ENCODE data around the gene PLEKHG4B. TPM values are rescaled to one million over a fixed set of nuclear protein-coding genes. Genes with fewer than 3 reads are reported as not detected.
A peak's percentile ranks its signal among the peaks of the same experiment; 100 is the strongest.
"Not testable (repeated sequence)": the region's sequence is repeated elsewhere in the genome, so short reads cannot be mapped to it uniquely, and the experiment has no call there.

The PLEKHG4B gene
- total RNA-seq, 1 donor from 2014 or later: not detected

DNA sequence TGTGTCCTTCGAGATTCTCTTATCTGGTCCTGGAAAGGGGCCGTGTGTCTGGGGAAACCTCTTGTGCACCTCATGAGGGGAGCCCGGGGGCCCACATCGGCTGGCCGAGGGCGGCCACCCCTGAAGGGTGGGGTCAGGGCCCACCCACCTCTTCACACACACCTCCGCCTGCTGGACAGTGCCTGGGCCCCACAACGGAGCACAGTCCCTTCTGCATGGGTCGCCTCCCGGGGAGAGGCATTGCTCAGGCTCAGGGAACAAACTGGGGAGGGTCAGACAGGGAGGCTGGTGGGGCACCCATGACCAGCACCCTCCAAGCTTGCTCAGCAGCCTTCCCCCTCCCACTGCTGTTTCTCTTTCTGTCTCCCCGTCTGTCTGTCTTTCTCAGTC, 98.0 kb downstream of the PLEKHG4B start:
- DNase-seq: no peak
- peaks cover 12% of the 10 kb centered on the region for H3K4me1 Mint-ChIP-seq
- H3K36me3 Mint-ChIP-seq (ENCODE audit: low read depth): no peaks in the 10 kb centered on the region
- no peak overlapping the region for H3K27ac Mint-ChIP-seq
- intact Hi-C loops (cut with micrococcal nuclease): loop anchor here (2.0 to 5.0 kb wide), 2 partner anchors 29 to 242 kb away; partner anchors contain the start of genes CCDC127 and SDHA
- H3K9me3 Mint-ChIP-seq: no peaks in the 10 kb centered on the region
- peaks cover 3% of the 10 kb centered on the region for H3K27me3 Mint-ChIP-seq
- no peak overlapping the region for H3K4me3 Mint-ChIP-seq

DNA sequence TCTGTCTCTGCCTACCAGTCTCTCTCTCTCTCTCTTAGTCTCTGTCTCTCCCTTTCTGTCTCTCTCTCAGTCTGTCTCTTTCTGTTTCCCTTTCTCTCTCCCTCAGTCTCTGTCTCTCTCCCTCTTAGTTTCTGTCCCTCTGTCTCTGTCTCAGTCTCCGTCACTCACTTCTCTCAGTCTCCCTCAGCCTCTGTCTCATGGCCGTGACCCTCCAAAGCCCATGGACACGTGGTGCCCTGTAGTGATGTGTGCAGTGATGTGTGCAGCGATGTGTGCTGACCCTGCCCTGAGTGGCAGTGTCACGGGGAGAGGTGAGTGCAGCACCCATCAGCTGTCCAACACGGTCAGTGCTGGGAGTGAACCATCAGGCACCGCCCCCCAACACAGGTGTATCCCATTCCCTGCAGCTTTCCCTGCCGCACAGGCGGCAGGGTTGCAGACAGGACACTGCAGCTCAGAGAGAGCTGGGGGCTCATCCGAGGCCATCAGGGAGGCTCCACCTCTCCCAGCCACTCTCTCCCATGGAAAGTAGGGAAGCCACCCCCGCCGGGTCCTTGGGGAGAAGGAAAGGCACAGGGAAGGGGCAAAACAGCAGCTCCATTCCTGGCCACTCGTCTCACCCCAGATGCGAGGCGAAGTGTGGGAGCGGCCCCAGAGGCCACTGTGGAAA, 98.5 kb downstream of the PLEKHG4B start:
- Mint-ChIP-seq H3K4me1 (peaks cover 15% of the 10 kb centered on the region), H3K9me3 (no peaks in the 10 kb centered on the region)

DNA sequence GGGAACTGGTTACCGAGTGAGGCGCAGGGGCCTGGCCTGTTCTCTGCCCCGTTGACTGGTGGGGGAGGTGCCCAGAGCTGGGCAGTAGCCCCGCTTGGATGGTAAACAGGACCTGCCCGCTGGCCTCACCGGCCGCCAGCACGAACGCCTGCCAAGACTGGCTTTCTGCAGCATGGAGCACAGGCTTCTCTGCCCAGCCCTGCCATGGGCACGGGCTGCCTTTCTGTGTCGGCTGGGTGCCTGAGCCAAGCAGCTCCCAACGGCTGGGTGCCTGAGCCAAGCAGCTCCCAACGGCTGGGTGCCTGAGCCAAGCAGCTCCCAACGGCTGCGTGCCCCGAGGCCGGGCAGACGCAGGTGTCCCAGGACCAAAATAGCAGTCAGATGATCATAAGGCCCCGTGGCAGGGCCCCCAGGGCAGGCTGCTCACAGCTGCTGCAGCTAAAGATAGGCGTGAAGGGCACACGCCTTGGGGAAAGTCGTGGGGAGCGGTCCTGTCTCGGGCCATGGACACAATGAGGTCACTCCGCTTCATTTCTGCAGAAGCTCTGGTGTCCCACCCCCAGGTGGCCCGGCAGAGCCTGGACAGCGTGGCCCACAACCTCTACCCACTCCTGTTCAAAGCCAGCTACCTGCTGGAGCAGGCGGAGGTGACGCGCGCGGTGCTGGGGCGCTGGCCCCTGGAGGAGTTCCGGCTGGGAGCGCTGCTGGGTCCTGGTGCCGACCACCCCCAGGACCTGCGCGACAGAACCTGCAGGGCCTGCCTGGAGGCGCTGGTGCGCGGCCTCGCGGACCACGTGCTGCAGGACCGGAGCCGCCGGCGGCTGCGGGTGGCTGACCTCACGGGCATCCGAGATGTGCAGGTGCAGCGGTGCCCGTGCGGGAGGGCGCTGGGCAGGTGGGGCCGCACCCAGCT, 99.3 kb downstream of the PLEKHG4B start, which contains the start of gene LRRC14B:
Gene LRRC14B, plus strand, starts transcription at position 460 of the 913 bp plus-strand sequence. Its CDS starts 44 bp downstream, at position 504.
- H3K4me3 Mint-ChIP-seq: peak within 1 kb of the TSS; percentile 15
- no peak within 1 kb of the TSS for H3K27ac Mint-ChIP-seq
- DNase-seq: peak; percentile 72
- intact Hi-C loops (cut with micrococcal nuclease): no loop called here
- H3K9me3 Mint-ChIP-seq: no peaks in the 10 kb centered on the region
- H3K27me3 Mint-ChIP-seq: peaks cover 3% of the 10 kb centered on the region
- peaks cover 16% of the 10 kb centered on the region for H3K4me1 Mint-ChIP-seq
- no peaks in the 10 kb centered on the region for H3K36me3 Mint-ChIP-seq (ENCODE audit: low read depth)

More for the DNA sequence above, 98.5 kb downstream of the PLEKHG4B start:
- intact Hi-C loops (cut with micrococcal nuclease): no loop called here
- Mint-ChIP-seq H3K36me3 (ENCODE audit: low read depth) (no peaks in the 10 kb centered on the region), H3K27ac (no peak overlapping the region), H3K4me3 (no peak overlapping the region), H3K27me3 (peaks cover 3% of the 10 kb centered on the region)
- no peak for DNase-seq

DNA sequence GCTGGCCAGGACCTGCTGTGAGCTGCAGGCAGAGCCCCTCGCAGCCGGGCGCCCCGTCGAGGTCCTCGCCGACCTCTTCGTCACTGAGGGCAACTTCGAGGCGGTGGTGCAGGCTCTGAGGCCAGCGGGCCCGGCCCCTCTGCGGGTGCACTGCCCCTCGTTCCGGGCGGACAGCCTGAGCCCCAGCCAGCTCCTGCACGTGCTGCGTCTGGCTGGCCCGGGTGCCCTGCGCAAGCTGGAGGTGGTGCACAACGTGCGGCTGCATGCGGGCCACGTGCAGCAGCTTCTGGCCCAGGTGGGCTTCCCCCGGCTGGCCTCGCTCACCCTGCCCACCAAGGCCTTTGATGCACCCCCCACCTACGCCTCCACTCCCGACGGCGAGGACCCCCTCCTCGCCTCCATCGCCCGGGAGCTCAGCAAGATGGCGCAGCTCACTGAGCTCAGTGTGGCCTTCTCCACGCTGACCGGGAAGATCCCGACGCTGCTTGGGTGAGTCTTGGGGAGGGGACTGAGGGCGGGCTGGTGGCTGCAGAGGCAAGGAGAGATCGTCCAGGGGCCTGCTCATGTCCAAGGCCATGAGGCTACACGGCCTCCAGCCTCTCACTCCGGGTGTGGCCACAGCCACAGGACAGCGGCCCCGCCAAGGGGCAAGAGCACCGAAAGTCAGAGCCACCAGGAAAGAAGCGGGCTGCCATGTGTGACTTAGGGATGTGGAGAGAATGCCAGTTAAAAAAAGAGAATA, 100.2 kb downstream of the PLEKHG4B start:
- intact Hi-C loops (cut with micrococcal nuclease): no loop called here
- no peaks in the 10 kb centered on the region for H3K36me3 Mint-ChIP-seq (ENCODE audit: low read depth)
- no peak overlapping the region for H3K27ac Mint-ChIP-seq
- DNase-seq: no peak
- H3K9me3 Mint-ChIP-seq: no peaks in the 10 kb centered on the region
- no peak overlapping the region for H3K4me3 Mint-ChIP-seq
- H3K4me1 Mint-ChIP-seq: peaks cover 16% of the 10 kb centered on the region
- peaks cover 3% of the 10 kb centered on the region for H3K27me3 Mint-ChIP-seq

DNA sequence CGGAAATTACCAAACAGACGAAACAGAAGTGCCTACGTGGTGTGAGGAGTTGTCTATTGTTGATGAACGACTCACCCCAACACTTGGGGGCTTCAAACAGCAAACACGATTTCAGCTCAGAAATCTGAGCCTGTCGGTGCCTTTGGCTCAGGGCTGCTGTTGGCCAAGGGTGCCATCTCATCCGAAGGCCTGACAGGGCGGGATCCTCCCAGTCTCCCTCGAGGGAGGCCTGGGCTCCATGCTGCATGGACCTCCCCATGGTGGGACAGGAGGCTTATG, 100.7 kb downstream of the PLEKHG4B start:
- Mint-ChIP-seq H3K4me1 (peaks cover 16% of the 10 kb centered on the region), H3K9me3 (no peaks in the 10 kb centered on the region), H3K36me3 (ENCODE audit: low read depth) (no peaks in the 10 kb centered on the region), H3K4me3 (no peak overlapping the region), H3K27ac (no peak overlapping the region), H3K27me3 (peaks cover 3% of the 10 kb centered on the region)
- intact Hi-C loops (cut with micrococcal nuclease): no loop called here
- no peak for DNase-seq

DNA sequence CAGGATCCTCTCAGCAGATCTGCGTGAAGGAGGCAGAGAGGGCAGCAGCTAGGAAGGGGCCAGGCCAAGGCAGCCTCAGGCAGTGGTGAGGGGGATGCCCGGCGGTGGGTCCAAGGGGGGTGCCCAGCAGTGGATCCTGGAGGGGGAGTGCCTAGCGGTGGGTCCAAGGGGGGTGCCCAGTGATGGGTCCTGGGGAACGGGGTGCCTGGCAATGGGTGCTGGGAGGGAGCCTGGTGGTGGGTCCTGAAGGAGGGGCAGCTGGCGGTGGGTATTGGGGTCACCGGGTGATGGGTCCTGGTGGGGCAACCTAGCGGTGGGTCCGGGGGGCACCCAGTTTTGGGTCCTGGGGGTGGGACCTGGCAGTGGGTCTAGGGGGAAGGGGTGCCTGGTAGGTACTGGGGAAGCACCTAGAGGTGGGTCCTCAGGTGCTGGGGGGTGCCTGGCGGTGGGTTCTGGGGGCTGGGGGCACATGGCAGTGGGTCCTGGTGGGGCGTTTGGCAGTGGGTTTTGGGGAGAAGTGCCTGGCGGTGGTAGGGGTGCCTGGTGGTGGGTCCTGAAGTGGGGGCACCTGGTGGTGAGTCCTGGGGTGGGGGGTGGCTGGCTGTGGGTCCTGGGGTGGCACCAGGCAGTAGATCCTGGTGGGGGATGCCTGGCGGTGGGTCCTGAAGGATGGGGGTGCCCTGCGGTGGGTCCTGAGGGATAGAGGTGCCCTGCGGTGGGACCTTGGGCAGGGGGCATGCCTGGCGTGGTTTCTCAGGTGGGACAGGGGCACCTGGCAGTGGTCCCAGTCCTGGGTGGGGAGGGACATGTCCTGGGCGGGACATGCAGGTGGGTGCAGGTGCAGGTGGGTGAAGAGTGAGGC, 101.2 kb downstream of the PLEKHG4B start:
- H3K36me3 Mint-ChIP-seq (ENCODE audit: low read depth): no peaks in the 10 kb centered on the region
- no peak overlapping the region for H3K27ac Mint-ChIP-seq
- DNase-seq: no peak
- no peaks in the 10 kb centered on the region for H3K9me3 Mint-ChIP-seq
- peaks cover 3% of the 10 kb centered on the region for H3K27me3 Mint-ChIP-seq
- H3K4me3 Mint-ChIP-seq: no peak overlapping the region
- peaks cover 15% of the 10 kb centered on the region for H3K4me1 Mint-ChIP-seq
- intact Hi-C loops (cut with micrococcal nuclease): no loop called here

DNA sequence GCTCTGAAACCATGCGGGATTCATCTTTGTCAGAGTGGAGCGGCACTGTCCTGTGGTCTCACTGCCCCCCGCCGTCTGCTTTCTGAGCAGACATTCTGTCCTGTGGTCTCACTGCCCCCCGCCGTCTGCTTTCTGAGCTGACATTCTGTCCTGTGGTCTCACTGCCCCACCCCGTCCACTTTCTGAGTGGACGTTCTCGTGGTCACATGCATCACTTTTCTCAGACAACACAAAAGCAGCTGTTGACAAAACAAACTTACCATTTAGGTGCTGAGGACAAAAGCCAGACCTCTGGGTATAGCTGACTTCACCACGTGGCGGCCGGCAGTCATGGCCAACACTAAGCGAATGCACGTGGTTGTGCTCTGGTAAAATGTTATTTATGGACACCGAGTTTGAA, 102.1 kb downstream of the PLEKHG4B start:
- Mint-ChIP-seq H3K4me3 (no peak overlapping the region), H3K4me1 (peaks cover 8% of the 10 kb centered on the region), H3K27me3 (peaks cover 3% of the 10 kb centered on the region), H3K36me3 (ENCODE audit: low read depth) (no peaks in the 10 kb centered on the region), H3K27ac (no peak overlapping the region), H3K9me3 (no peaks in the 10 kb centered on the region)
- intact Hi-C loops (cut with micrococcal nuclease): no loop called here
- DNase-seq: no peak

DNA sequence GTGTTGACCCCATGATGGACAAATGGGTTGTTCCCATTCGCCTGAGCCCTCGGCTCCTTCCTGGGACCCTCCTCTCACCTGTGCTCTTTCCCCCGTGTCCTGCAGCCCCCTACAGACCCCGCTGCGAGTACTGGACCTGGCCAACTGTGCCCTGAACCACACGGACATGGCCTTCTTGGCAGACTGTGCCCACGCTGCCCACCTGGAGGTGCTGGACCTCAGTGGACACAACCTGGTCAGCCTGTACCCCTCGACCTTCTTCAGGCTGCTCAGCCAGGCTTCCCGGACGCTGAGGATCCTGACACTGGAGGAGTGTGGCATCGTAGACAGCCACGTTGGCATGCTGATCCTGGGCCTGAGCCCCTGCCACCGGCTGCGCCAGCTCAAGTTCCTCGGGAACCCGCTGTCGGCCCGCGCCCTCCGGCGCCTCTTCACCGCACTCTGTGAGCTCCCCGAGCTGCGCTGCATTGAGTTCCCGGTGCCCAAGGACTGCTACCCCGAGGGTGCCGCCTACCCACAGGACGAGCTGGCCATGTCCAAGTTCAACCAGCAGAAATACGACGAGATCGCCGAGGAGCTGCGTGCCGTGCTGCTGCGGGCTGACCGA, 102.7 kb downstream of the PLEKHG4B start:
- H3K27me3 Mint-ChIP-seq: peaks cover 3% of the 10 kb centered on the region
- H3K4me1 Mint-ChIP-seq: peaks cover 8% of the 10 kb centered on the region
- no peak for DNase-seq
- no peaks in the 10 kb centered on the region for H3K9me3 Mint-ChIP-seq
- intact Hi-C loops (cut with micrococcal nuclease): no loop called here
- no peaks in the 10 kb centered on the region for H3K36me3 Mint-ChIP-seq (ENCODE audit: low read depth)
- no peak overlapping the region for H3K27ac Mint-ChIP-seq
- no peak overlapping the region for H3K4me3 Mint-ChIP-seq

DNA sequence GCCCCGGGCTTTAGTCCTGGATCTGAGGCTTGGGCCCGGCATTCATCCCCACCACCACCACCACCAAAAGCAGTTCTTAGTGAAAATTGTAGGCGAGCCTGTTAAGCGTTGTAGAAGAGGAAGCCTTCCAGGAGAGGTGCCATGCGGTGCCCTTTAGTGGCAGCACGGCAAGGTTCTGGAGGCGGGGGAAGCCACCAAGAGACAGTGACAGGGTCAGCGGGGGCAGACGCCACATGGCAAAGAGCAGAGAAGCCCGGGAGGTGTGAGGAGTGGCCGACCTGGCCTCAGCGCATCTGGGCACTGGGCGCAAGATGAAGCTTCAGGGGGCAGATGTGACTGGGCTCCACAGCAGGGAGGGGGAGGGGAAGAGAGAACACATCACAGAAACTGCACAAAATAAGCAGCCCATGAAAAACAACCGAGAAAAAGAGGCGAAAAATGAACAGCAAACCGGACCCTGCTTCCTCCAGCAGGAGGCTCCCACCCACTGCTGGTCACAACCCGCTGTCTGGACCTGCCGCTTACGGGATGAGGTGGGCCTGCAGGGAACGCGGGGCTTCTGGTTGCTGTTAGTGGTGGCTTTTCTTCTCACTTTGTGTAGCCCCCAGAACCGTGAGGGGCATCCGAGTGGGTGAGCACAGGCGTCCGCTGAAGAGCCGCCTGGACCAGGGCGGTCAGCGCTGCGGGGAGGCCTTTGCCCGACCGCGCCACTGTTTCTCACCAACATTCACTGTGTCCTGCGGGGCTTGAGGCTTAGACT, 103.6 kb downstream of the PLEKHG4B start:
- H3K9me3 Mint-ChIP-seq: no peaks in the 10 kb centered on the region
- peaks cover 4% of the 10 kb centered on the region for H3K4me1 Mint-ChIP-seq
- intact Hi-C loops (cut with micrococcal nuclease): no loop called here
- no peak for DNase-seq
- peaks cover 3% of the 10 kb centered on the region for H3K27me3 Mint-ChIP-seq
- no peak overlapping the region for H3K27ac Mint-ChIP-seq
- no peak overlapping the region for H3K4me3 Mint-ChIP-seq
- H3K36me3 Mint-ChIP-seq (ENCODE audit: low read depth): no peaks in the 10 kb centered on the region

DNA sequence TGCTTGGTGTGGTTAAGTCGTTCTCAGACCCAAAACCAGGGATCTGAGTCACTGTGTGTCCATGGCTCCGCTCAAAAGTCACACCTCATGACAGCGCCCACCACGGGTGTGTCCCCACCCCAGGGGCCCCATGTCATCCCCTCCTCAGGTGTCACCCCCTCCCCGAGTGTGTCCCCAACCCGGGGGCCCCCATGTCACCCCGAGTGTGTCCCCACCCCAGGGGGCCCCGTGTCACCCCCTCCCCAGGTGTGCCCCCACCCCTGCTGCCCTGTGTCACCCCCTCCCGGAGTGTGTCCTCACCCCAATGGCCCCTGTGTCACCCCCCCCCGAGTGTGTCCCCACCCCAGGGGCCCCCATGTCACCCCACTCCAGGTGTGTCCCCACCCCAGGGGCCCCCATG, 104.4 kb downstream of the PLEKHG4B start:
- H3K4me1 Mint-ChIP-seq: peaks cover 4% of the 10 kb centered on the region
- DNase-seq: no peak
- intact Hi-C loops (cut with micrococcal nuclease): no loop called here
- peaks cover 3% of the 10 kb centered on the region for H3K27me3 Mint-ChIP-seq
- no peaks in the 10 kb centered on the region for H3K36me3 Mint-ChIP-seq (ENCODE audit: low read depth)
- no peak overlapping the region for H3K4me3 Mint-ChIP-seq
- H3K9me3 Mint-ChIP-seq: no peaks in the 10 kb centered on the region
- H3K27ac Mint-ChIP-seq: no peak overlapping the region

DNA sequence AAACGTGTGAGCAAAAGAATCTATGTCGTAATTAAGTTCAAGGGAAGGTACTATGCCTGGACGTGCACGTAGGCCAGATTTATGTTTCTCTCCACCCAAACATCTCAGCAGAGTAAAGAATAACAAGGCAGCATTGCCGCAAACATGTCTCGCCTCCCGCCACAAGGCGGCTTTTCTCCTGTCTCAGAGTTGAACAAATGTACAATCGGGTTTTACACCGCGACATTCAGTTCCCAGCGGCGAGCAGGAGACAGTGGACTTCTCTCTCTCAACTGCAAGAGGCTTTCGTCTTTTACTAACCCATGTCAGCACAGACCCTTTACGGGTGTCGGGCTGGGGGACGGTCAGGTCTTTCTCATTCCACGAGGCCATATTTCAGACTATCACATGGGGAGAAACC, 105.1 kb downstream of the PLEKHG4B start:
- H3K27me3 Mint-ChIP-seq; DNase-seq; H3K4me3 Mint-ChIP-seq; H3K36me3 Mint-ChIP-seq (ENCODE audit: low read depth); H3K27ac Mint-ChIP-seq; H3K4me1 Mint-ChIP-seq; intact Hi-C loops (cut with micrococcal nuclease); H3K9me3 Mint-ChIP-seq: not testable (repeated sequence)

DNA sequence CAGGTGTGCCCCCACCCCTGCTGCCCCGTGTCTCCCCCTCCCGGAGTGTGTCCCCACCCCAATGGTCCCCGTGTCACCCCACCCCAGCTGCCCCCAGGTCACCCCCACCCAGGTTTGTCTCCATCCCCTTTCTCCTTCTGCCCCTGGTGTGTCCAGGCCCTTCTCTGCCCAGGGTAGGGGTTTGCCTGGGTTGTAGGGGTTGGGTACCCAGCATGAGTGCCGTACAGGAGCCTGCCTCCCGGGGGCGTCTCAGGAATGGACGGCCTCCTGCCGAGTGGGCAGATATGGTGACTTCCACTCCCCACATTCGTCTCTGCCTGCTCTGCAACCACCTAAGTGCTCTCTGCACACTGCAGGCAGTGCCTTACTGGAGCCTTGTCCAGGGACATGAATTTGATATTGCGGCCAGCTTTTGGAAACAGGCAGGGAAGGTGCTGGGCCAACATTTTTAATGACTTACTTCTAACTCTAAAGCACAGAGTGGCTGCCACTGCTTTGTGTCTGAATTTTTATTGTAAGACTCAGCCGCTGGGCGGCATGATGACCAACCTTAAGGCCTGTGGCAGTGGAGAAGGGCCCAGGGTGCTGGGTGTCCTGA, 106.0 kb downstream of the PLEKHG4B start:
- intact Hi-C loops (cut with micrococcal nuclease): no loop called here
- H3K36me3 Mint-ChIP-seq (ENCODE audit: low read depth): no peaks in the 10 kb centered on the region
- H3K4me3 Mint-ChIP-seq: no peak overlapping the region

More for the DNA sequence above, 106.0 kb downstream of the PLEKHG4B start:
- H3K27me3 Mint-ChIP-seq: no peaks in the 10 kb centered on the region
- no peak overlapping the region for H3K27ac Mint-ChIP-seq
- no peak for DNase-seq
- H3K4me1 Mint-ChIP-seq: peaks cover 4% of the 10 kb centered on the region
- H3K9me3 Mint-ChIP-seq: no peaks in the 10 kb centered on the region
